Measurements from ENCODE around the gene ZBTB40.

The ZBTB40 gene

DNA sequence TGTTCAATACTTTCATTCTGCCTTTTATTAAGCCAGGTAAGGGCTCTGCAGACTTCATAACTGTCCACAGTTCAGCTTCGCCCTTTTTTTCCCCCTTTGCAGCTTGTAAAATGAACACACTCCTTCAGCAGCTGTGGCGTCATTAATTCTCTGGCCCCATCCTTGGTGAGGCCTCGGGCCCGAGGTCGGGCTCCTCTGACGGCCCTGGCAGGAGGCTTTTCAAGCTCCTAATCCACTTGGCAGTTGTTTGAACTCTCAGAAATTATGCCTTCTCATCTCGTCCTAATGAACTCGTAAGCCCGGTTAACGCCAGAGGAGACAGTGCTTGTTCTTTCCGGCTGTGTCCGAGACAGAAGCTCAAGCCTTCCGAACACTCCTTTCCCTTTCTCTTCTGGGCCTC lies 93.5 kb downstream of the ZBTB40 start (continued):
- TF ChIP-seq ZNF514 (tag by site-specific recombination; IDR thresholded peaks at IDR 0.05) (no peak), ZNF529 (tag by site-specific recombination; IDR thresholded peaks at IDR 0.05; ENCODE audit: insufficient replicate concordance) (no peak), ZNF610 (tag by site-specific recombination; IDR thresholded peaks at IDR 0.05; ENCODE audit: borderline replicate concordance) (no peak), ZNF274 (IDR thresholded peaks at IDR 0.05; ENCODE audit: low read length) (no peak), ZNF274 (tag by site-specific recombination; IDR thresholded peaks at IDR 0.05; ENCODE audit: borderline replicate concordance) (no peak), RBAK (tag by site-specific recombination; IDR thresholded peaks at IDR 0.05) (no peak), YY2 (tag by site-specific recombination; IDR thresholded peaks at IDR 0.05) (no peak), SALL2 (tag by site-specific recombination; IDR thresholded peaks at IDR 0.05; ENCODE audit: borderline replicate concordance) (no peak), KLF9 (tag by site-specific recombination; IDR thresholded peaks at IDR 0.05; ENCODE audit: low read depth) (no peak)

DNA sequence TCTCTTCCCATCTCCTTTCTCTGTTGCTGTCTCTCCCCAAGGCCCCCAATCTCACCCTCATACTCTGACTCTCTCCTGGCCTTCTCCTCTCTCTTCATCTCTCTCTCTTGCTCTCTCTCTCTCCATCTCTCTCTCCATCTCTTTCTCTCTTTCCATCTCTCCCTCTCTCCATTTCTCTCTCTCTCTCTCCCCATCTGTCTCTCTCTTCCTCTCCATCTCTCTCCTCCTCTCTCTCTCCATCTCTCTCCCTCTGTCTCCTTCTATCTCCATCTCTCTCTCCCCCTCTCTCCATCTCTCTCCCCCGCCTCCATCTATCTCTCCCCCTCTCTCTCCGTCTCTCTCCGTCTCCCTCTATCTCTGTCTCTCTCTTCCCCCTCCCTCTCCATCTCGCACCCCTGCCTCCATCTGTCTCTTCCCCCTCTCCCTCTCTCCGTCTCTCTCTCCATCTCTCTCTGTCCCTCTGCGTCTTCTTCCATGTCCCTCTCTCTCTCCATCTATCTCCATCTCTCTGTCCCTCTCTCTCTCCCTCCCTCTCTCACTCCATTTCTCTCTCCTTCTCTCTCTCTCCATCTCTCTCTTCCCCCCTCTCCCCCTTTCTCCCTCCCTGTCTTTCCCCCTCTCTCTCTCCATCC lies 95.7 kb downstream of the ZBTB40 start:
- H3K4me3 ChIP-seq (ENCODE audit: low read depth, low read length): no peak overlapping the region
- H3K36me3 ChIP-seq (ENCODE audit: control insufficient read depth in 2 of 2, insufficient read depth in 1 of 2, low read length in 2 of 2): no peaks in the 10 kb centered on the region
- H3K27ac ChIP-seq (ENCODE audit: extremely low read depth, low read depth, low read length): no peak overlapping the region
- no peaks in the 10 kb centered on the region for H3K4me1 ChIP-seq (ENCODE audit: control insufficient read depth, insufficient read depth, low read length)
- no peaks in the 10 kb centered on the region for H3K9me3 ChIP-seq (ENCODE audit: control insufficient read depth, insufficient read depth, low read depth, low read length)
- ChIA-PET POLR2A (no interaction called here), CTCF (no interaction called here)
- TF ChIP-seq, protein P1, sequence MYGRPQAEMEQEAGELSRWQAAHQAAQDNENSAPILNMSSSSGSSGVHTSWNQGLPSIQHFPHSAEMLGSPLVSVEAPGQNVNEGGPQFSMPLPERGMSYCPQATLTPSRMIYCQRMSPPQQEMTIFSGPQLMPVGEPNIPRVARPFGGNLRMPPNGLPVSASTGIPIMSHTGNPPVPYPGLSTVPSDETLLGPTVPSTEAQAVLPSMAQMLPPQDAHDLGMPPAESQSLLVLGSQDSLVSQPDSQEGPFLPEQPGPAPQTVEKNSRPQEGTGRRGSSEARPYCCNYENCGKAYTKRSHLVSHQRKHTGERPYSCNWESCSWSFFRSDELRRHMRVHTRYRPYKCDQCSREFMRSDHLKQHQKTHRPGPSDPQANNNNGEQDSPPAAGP (tag by site-specific recombination; IDR thresholded peaks at IDR 0.05): no peak
- no peak for TF ChIP-seq ZNF350 (tag by site-specific recombination; IDR thresholded peaks at IDR 0.05)
- no peak for TF ChIP-seq ZNF18 (tag by site-specific recombination; IDR thresholded peaks at IDR 0.05)
- TF ChIP-seq PRDM1 (tag by site-specific recombination; IDR thresholded peaks at IDR 0.05): 0 out of 2 replicates have a peak, but pooled peaks have one; percentile 42
- no peak for TF ChIP-seq ZNF843 (tag by site-specific recombination; IDR thresholded peaks at IDR 0.05)
- TF ChIP-seq ZNF596 (tag by site-specific recombination; IDR thresholded peaks at IDR 0.05): peak; percentile 95
- no peak for TF ChIP-seq MZF1 (tag by site-specific recombination; IDR thresholded peaks at IDR 0.05; ENCODE audit: borderline replicate concordance)
- TF ChIP-seq ZFP3 (tag by site-specific recombination; IDR thresholded peaks at IDR 0.05; ENCODE audit: low read depth): no peak
- peak; percentile 99 for TF ChIP-seq ZNF169 (tag by site-specific recombination; IDR thresholded peaks at IDR 0.05)
- peak; percentile 92 for TF ChIP-seq ZNF366 (tag by site-specific recombination; conservative IDR thresholded peaks at IDR 0.05)
- no peak for TF ChIP-seq ZNF274 (IDR thresholded peaks at IDR 0.05; ENCODE audit: low read length)
- no peak for TF ChIP-seq ZNF274 (tag by site-specific recombination; IDR thresholded peaks at IDR 0.05; ENCODE audit: borderline replicate concordance)
- no peak for TF ChIP-seq ZNF248 (tag by site-specific recombination; IDR thresholded peaks at IDR 0.05)
- no peak for TF ChIP-seq BCL11B (tag by site-specific recombination; IDR thresholded peaks at IDR 0.05; ENCODE audit: low read depth)
- TF ChIP-seq ZNF121 (tag by site-specific recombination; IDR thresholded peaks at IDR 0.05): no peak
- TF ChIP-seq TRIM28 (IDR thresholded peaks at IDR 0.05; ENCODE audit: borderline replicate concordance, low read length): no peak
- TF ChIP-seq, protein P2, sequence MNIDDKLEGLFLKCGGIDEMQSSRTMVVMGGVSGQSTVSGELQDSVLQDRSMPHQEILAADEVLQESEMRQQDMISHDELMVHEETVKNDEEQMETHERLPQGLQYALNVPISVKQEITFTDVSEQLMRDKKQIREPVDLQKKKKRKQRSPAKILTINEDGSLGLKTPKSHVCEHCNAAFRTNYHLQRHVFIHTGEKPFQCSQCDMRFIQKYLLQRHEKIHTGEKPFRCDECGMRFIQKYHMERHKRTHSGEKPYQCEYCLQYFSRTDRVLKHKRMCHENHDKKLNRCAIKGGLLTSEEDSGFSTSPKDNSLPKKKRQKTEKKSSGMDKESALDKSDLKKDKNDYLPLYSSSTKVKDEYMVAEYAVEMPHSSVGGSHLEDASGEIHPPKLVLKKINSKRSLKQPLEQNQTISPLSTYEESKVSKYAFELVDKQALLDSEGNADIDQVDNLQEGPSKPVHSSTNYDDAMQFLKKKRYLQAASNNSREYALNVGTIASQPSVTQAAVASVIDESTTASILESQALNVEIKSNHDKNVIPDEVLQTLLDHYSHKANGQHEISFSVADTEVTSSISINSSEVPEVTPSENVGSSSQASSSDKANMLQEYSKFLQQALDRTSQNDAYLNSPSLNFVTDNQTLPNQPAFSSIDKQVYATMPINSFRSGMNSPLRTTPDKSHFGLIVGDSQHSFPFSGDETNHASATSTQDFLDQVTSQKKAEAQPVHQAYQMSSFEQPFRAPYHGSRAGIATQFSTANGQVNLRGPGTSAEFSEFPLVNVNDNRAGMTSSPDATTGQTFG (tag by site-specific recombination; IDR thresholded peaks at IDR 0.05; ENCODE audit: borderline replicate concordance): no peak
- no peak for TF ChIP-seq ZNF362 (tag by site-specific recombination; IDR thresholded peaks at IDR 0.05)
- no peak for TF ChIP-seq ZNF114 (tag by site-specific recombination; IDR thresholded peaks at IDR 0.05)
- no peak for TF ChIP-seq ZNF639 (tag by site-specific recombination; IDR thresholded peaks at IDR 0.05)
- no peak for TF ChIP-seq CTCF (tag by site-specific recombination; IDR thresholded peaks at IDR 0.05)
